HG03103 (cell line): ENCODE results near the gene SLC5A2.

Source experiments
- ATAC-seq: cut with Tn5 transposase; IDR thresholded peaks from one replicate; pipeline ENCODE4 v1.9.1; 2021; ENCODE audit warnings: low read depth; ENCODE audit not compliant: unreplicated experiment

The SLC5A2 gene

GRCh38 chr16:31459687-31460581 is 23.0 kb upstream of the SLC5A2 start:
- ATAC-seq, result peak; percentile 57

GRCh38 chr16:31460582-31461002 is 22.3 kb upstream of the SLC5A2 start:
- no peak for ATAC-seq

GRCh38 chr16:31461201-31461920 is 21.6 kb upstream of the SLC5A2 start:
- no peak for ATAC-seq

- ATAC-seq, result no peak
Measured at GRCh38 chr16:31461921-31462804, 20.8 kb upstream of the SLC5A2 start.

GRCh38 chr16:31464348-31464769 is 18.6 kb upstream of the SLC5A2 start:
- no peak for ATAC-seq

GRCh38 chr16:31464781-31465260 is 18.1 kb upstream of the SLC5A2 start:
- ATAC-seq, result no peak

GRCh38 chr16:31465788-31466370 is 17.0 kb upstream of the SLC5A2 start:
- no peak for ATAC-seq

GRCh38 chr16:31466381-31466841 is 16.5 kb upstream of the SLC5A2 start:
- no peak for ATAC-seq

GRCh38 chr16:31467151-31467773 is 15.7 kb upstream of the SLC5A2 start:
- peak; percentile 66 for ATAC-seq

GRCh38 chr16:31467858-31468257 is 15.1 kb upstream of the SLC5A2 start:
- no peak for ATAC-seq

GRCh38 chr16:31470615-31471014 is 12.3 kb upstream of the SLC5A2 start:
- ATAC-seq, result no peak

- ATAC-seq, result no peak
Measured at GRCh38 chr16:31471241-31471874, 11.6 kb upstream of the SLC5A2 start.

GRCh38 chr16:31471875-31472708 is 10.8 kb upstream of the SLC5A2 start, which contains the start of gene TGFB1I1:
TGFB1I1 (plus strand) TSS chr16:31472152; CDS start chr16:31472189, 37 bp downstream.
- no peak for ATAC-seq

GRCh38 chr16:31472709-31473203 is 10.2 kb upstream of the SLC5A2 start:
- ATAC-seq, result no peak

- no peak for ATAC-seq
Measured at GRCh38 chr16:31473264-31473984, 9.5 kb upstream of the SLC5A2 start.

- no peak for ATAC-seq
Measured at GRCh38 chr16:31474173-31474714, 8.7 kb upstream of the SLC5A2 start.
